Lower lobe of right lung (tissue), 2 donors: ENCODE data around the gene MTG2. TPM values are rescaled to one million over a fixed set of nuclear protein-coding genes. Genes with fewer than 3 reads are reported as not detected.

Experiments
- ATAC-seq, 2 donors: fragments of 200-7000 bp; cut with Tn5 transposase; one replicate each; pipeline ENCODE4 v1.9.1; 2020 to 2022; ENCODE audit warnings: mild to moderate bottlenecking in 2 of 2, moderate library complexity in 2 of 2
- DNase-seq: peaks from one replicate; pipeline ENCODE4 v3.0.0-alpha.2; 2020
- H3K27ac ChIP-seq: fragments of 200-600 bp; one replicate; pipeline ENCODE4 v1.8.0; 2022
- H3K27me3 ChIP-seq: fragments of 200-600 bp; one replicate; pipeline ENCODE4 v1.8.0; 2022; ENCODE audit warnings: low read depth
- H3K36me3 ChIP-seq: fragments of 200-600 bp; one replicate; pipeline ENCODE4 v1.8.0; 2022; ENCODE audit warnings: mild to moderate bottlenecking
- H3K4me1 ChIP-seq: fragments of 200-600 bp; one replicate; pipeline ENCODE4 v1.8.0; 2022
- H3K4me3 ChIP-seq: fragments of 200-600 bp; one replicate; pipeline ENCODE4 v1.8.0; 2022; ENCODE audit warnings: mild to moderate bottlenecking
- H3K9me3 ChIP-seq: fragments of 200-600 bp; one replicate; pipeline ENCODE4 v1.8.0; 2022
- CTCF ChIP-seq: fragments of 200-600 bp; IDR thresholded peaks from one replicate; pipeline ENCODE4 v1.8.0; 2022; ENCODE audit warnings: antibody characterized with exemption, mild to moderate bottlenecking
- intact Hi-C: fragments of 100-400 bp; cut with DNase I; formaldehyde crosslinking; loops from one replicate; pipeline ENCODE4 v1.11.0; 2022
- total RNA-seq: library from RNA; stranded (reverse); fragmentation: NEBNext Ultra II Directional; extraction: Animal tissue kit (Norgen Biotek cat#: 25700); gene quantifications from one replicate; pipeline ENCODE4 v1.2.1, GENCODE V29; 2021
- donor health status: DM: no; HTN: yes; CAD: no; lungs with severe emphysema.

MTG2 gene
- total RNA-seq, 1 donor from 2014 or later: 27.1 TPM

DNA sequence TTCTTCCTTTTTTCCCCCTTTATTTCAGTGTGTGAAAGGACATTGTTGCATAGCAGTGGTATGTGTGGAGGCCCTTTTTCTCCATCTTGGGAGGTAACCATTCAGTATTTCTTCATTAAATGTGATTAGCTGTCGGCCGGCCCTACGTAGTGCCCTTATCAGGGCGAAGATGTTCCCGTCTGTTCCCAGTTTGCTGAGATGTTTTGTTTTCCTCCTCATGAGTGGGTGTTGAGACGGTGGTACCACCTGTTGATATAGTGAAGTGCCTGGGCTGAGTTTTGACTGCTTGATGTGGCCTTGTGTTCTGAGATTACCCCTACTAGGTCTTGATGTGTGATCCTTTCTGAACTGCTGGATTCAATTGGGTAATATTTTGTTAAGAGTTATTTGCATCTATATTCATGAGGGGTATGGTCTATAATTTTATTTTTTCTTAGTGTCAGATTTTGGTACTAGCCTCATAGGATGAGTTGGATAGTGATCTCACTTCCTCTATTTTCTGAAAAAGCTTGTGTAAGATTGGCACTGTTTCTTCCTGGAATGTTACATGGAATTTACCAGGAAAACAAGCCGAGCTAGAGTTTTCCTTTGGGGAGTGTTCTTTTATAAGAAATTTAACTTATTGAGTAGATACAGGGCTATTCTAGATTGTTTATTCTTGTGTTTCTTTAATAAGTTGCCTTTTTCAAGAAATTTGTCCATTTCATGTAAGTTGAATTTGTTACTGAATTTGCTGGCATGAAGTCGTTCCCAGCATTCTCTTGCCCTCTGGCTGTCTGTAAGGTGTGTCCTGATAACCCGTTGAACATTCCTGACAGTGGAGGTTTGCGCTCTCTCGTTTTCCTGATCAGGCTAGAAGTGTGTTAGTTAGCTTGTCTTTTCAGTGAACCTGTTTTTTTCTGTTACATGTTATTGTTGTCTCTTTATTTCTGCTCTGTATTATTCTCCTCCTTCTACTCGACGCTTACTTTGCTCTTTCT is 4.3 kb downstream of the MTG2 start:
- H3K27ac ChIP-seq: peak overlapping the region; percentile 2
- no peak overlapping the region for H3K4me3 ChIP-seq
- H3K36me3 ChIP-seq: peaks cover 34% of the 10 kb centered on the region
- peaks cover 31% of the 10 kb centered on the region for H3K4me1 ChIP-seq
- DNase-seq (no peak), ATAC-seq (no peak)
- intact Hi-C loops: no loop called here
- no peaks in the 10 kb centered on the region for H3K9me3 ChIP-seq
- no peak for TF ChIP-seq CTCF
- H3K27me3 ChIP-seq: no peaks in the 10 kb centered on the region

DNA sequence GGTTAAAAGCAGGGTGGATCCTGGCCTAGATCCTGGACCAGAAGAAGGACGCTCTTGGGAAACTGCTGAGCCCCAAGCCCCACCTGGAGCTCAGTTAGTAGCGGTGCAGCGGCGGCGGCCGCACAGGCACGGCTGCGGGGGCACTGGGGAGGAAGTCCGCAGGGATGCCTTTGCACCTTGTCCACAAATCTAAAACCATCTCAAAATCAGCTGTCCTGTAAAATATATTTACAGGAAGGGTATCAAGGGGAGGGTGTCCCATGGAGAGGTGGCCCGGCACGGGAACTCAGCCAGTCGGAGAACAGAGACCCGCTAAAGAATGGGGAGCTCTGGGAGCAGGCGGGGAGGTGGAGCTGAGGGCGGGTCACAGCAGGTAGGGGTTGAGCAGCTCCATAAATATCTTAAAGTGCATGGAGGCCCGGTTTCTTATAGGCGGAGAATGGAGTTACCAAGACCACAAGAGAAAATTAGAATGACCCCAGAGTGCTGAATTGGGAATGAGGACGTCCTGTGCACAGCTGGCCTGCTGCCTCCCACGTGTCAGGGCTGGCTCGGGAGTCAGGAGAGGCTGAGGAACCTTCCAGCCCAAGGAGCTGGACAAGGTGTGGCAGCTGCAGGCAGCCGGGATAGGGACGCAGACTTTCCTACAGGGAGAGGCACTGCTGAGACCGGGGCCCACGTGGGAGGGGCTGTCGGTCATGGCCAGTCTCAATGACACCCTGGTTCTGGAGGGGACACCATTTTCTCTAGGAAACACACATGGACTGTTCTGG is 8.0 kb downstream of the MTG2 start:
- H3K27me3 ChIP-seq: no peaks in the 10 kb centered on the region
- ATAC-seq: no peak
- H3K27ac ChIP-seq: no peak overlapping the region
- H3K4me1 ChIP-seq: peaks cover 13% of the 10 kb centered on the region
- DNase-seq: peak; percentile 24
- TF ChIP-seq CTCF: no peak
- intact Hi-C loops: no loop called here
- no peak overlapping the region for H3K4me3 ChIP-seq
- H3K9me3 ChIP-seq: no peaks in the 10 kb centered on the region
- H3K36me3 ChIP-seq: peaks cover 63% of the 10 kb centered on the region

DNA sequence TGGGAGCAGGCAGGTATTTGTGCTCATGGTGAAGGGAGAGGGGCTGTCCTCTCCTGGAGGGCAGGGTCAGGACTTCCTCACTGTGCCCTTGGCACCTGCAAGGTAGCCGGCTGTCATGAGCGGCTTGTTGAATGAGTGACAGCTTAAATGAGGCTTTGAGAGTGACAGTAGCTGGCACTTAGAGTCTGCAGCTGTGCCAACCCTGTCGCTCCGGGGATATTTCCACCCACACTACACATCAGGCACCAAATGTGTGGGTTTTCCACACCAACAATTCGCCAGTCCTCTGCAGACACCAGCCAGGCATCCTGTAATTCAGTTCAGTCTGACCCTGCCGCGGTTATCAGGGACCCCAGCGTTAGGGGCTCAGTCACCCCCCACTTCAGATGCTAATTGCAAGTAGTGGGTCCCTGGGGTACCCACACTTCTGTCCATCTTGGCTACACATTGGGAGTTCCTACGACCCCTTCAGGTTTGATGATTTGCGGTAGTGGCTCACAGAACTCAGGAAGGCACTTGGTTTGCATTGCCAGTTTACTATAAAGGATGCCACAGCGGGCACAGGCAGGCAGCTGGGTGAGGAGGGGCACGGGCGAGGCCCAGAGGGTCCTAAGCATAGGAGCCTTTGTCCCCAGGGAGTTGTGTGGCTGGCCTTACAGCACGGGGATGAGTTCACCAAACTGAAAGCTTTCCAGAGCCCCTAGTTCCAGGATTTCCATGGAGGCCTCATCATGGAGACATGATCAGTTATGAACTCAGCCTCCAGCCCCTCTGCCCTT is 9.1 kb downstream of the MTG2 start:
- TF ChIP-seq CTCF: no peak
- peaks cover 5% of the 10 kb centered on the region for H3K4me1 ChIP-seq
- DNase-seq (peak; percentile 23), ATAC-seq (no peak)
- intact Hi-C loops: no loop called here
- H3K36me3 ChIP-seq: peaks cover 74% of the 10 kb centered on the region
- H3K27me3 ChIP-seq: no peaks in the 10 kb centered on the region
- no peak overlapping the region for H3K27ac ChIP-seq
- no peak overlapping the region for H3K4me3 ChIP-seq
- no peaks in the 10 kb centered on the region for H3K9me3 ChIP-seq

GRCh38 chr20:62192635-62193034 is 9.8 kb downstream of the MTG2 start:
- DNase-seq (peak; percentile 32), ATAC-seq (no peak)
- Histone ChIP-seq H3K27ac (no peak overlapping the region), H3K4me3 (no peak overlapping the region), H3K36me3 (peaks cover 81% of the 10 kb centered on the region), H3K9me3 (no peaks in the 10 kb centered on the region), H3K4me1 (no peaks in the 10 kb centered on the region), H3K27me3 (no peaks in the 10 kb centered on the region)
- no peak for TF ChIP-seq CTCF
- intact Hi-C loops: no loop called here
